A673 (cell line): ENCODE measurements around the gene RNF121. TPM values are rescaled to one million over a fixed set of nuclear protein-coding genes. Genes with fewer than 3 reads are reported as not detected.

Experiments
- BruUV-seq: library from RNA; stranded (reverse); fragments of 400-500 nt; replicated peaks from 2 replicates; lab custom pipeline; 2021; lab: Mats Ljungman, UMichigan
- CTCF ChIA-PET: fragments of 300-600 bp; sonication (Branson Sonifier 250); formaldehyde crosslinking; loops from one replicate; lab custom pipeline; 2022; ENCODE audit warnings: antibody characterized with exemption; lab: Charles Lee
- POLR2A ChIA-PET: fragments of 300-600 bp; sonication (Branson Sonifier 250); formaldehyde crosslinking; loops from one replicate; lab custom pipeline; 2022; ENCODE audit warnings: antibody characterized with exemption; ENCODE audit not compliant: low non-redundant PET; lab: Charles Lee
- DNase-seq: peaks from one replicate; pipeline ENCODE4 v3.0.0-alpha.2; 2015; ENCODE audit warnings: low spot score
- H3K27ac ChIP-seq: fragments of 200-600 bp; sonication (generic); 2 replicates; pipeline ENCODE4 v1.5.1; 2016; ENCODE audit warnings: mixed run types, low read depth, mild to moderate bottlenecking, mixed read lengths, antibody characterized with exemption, low read length; ENCODE audit not compliant: poor library complexity, severe bottlenecking
- H3K27me3 ChIP-seq: fragments of 200-600 bp; sonication (generic); replicated peaks from 2 replicates; pipeline ENCODE4 v1.6.1; 2017; ENCODE audit warnings: mixed run types, low read depth, mild to moderate bottlenecking, mixed read lengths, antibody characterized with exemption, low read length; ENCODE audit not compliant: insufficient read depth, poor library complexity
- H3K36me3 ChIP-seq: fragments of 200-600 bp; sonication (generic); 2 replicates; pipeline ENCODE4 v1.6.1; 2016; ENCODE audit warnings: mixed run types, mild to moderate bottlenecking, mixed read lengths, antibody characterized with exemption, low read length; ENCODE audit not compliant: insufficient read depth, poor library complexity, severe bottlenecking
- H3K4me1 ChIP-seq: fragments of 200-600 bp; sonication (generic); 2 replicates; pipeline ENCODE4 v1.6.1; 2017; ENCODE audit warnings: mixed run types, mild to moderate bottlenecking, mixed read lengths, antibody characterized with exemption, low read length; ENCODE audit not compliant: insufficient read depth, poor library complexity, severe bottlenecking
- H3K4me3 ChIP-seq: fragments of 200-600 bp; sonication (generic); 2 replicates; pipeline ENCODE4 v1.5.1; 2016; ENCODE audit warnings: low read depth, mixed run types, mild to moderate bottlenecking, mixed read lengths, low read length; ENCODE audit not compliant: poor library complexity, severe bottlenecking
- H3K9me3 ChIP-seq: fragments of 200-600 bp; sonication (generic); 2 replicates; pipeline ENCODE4 v1.6.1; 2016; ENCODE audit warnings: mixed run types, low read depth, mild to moderate bottlenecking, mixed read lengths, antibody characterized with exemption, low read length; ENCODE audit not compliant: poor library complexity, severe bottlenecking
- CTCF ChIP-seq: fragments of 300-800, 200-600 bp; sonication (generic); conservative IDR thresholded peaks from 2 replicates; pipeline ENCODE4 v1.5.1; 2017; ENCODE audit warnings: low read depth, mild to moderate bottlenecking, antibody characterized with exemption, low read length, moderate library complexity, mixed read lengths
- EZH2 ChIP-seq: fragments of 200-600 bp; sonication (generic); IDR thresholded peaks from 2 replicates; pipeline ENCODE4 v1.6.1; 2017; ENCODE audit warnings: borderline replicate concordance, low read depth, mild to moderate bottlenecking, mixed read lengths, antibody characterized with exemption, low read length; ENCODE audit not compliant: poor library complexity, severe bottlenecking
- intact Hi-C: fragments of 100-400 bp; cut with micrococcal nuclease; formaldehyde crosslinking; loops from one replicate; pipeline ENCODE4 v1.10.0; 2022; ENCODE audit not compliant: unreplicated experiment
- total RNA-seq: library from RNA; stranded (reverse); gene quantifications from 2 replicates; pipeline ENCODE4 v1.2.3, GENCODE V29; 2021

Gene RNF121
- total RNA-seq, 1 experiment from 2014 or later = 59.1 TPM

- Histone ChIP-seq H3K36me3 (peaks cover 40% of the 10 kb centered on the region), H3K4me3 (no peak overlapping the region), H3K4me1 (peaks cover 40% of the 10 kb centered on the region), H3K27ac (no peak overlapping the region), H3K27me3 (no peaks in the 10 kb centered on the region), H3K9me3 (no peaks in the 10 kb centered on the region)
- ChIA-PET POLR2A (no interaction called here), CTCF (no interaction called here)
- intact Hi-C loops = no loop called here
- no TSS peak for BruUV-seq
- no peak for DNase-seq
- TF ChIP-seq EZH2 (no peak), CTCF (no peak)
Measured at GRCh38 chr11:72036687-72037086, 107.8 kb downstream of the RNF121 start.

GRCh38 chr11:72037554-72038311 lies 108.9 kb downstream of the RNF121 start:
- ChIA-PET CTCF (interaction anchor here (0.6 to 1.0 kb wide), 3 partner anchors 12 to 176 kb away, joined by 3 to 4 read pairs (median 3); no protein-coding TSS in a partner anchor), POLR2A (no interaction called here)
- peaks cover 48% of the 10 kb centered on the region for H3K4me1 ChIP-seq
- intact Hi-C loops = no loop called here
- H3K9me3 ChIP-seq = no peaks in the 10 kb centered on the region
- H3K36me3 ChIP-seq = peaks cover 30% of the 10 kb centered on the region
- H3K27me3 ChIP-seq = no peaks in the 10 kb centered on the region
- TF ChIP-seq CTCF (no peak), EZH2 (no peak)
- H3K27ac ChIP-seq = peak overlapping the region; percentile 90
- no TSS peak for BruUV-seq
- DNase-seq = no peak
- H3K4me3 ChIP-seq = peak overlapping the region; percentile 51

- POLR2A ChIA-PET = no interaction called here
- Histone ChIP-seq H3K36me3 (peaks cover 23% of the 10 kb centered on the region), H3K9me3 (no peaks in the 10 kb centered on the region), H3K27me3 (no peaks in the 10 kb centered on the region), H3K4me3 (peak overlapping the region; percentile 51), H3K27ac (peak overlapping the region; percentile 90), H3K4me1 (peaks cover 48% of the 10 kb centered on the region)
- peak; percentile 64 for DNase-seq
- intact Hi-C loops = no loop called here
- BruUV-seq = no TSS peak
- TF ChIP-seq CTCF (no peak), EZH2 (no peak)
- CTCF ChIA-PET = interaction anchor here (0.6 to 1.2 kb wide), 4 partner anchors 13 to 177 kb away, joined by 3 to 4 read pairs (median 4); no protein-coding TSS in a partner anchor
Measured at GRCh38 chr11:72038491-72038890, 109.6 kb downstream of the RNF121 start.
